Choroid plexus epithelial cell (primary cell): ENCODE results near the gene EVI2B.

Experiments used
- DNase-seq: peaks from one replicate; pipeline ENCODE4 v3.0.0-alpha.2; 2010; ENCODE audit warnings: low read depth
- H3K4me3 ChIP-seq: 2 replicates; pipeline ENCODE4 v1.5.1; 2011; ENCODE audit warnings: low read depth, mild to moderate bottlenecking, control low read depth, low read length, moderate library complexity
- CTCF ChIP-seq: conservative IDR thresholded peaks from 2 replicates; pipeline ENCODE4 v1.5.1; 2011; ENCODE audit warnings: low read depth, mild to moderate bottlenecking, control low read depth, inconsistent platforms, low read length, moderate library complexity

EVI2B gene

DNA sequence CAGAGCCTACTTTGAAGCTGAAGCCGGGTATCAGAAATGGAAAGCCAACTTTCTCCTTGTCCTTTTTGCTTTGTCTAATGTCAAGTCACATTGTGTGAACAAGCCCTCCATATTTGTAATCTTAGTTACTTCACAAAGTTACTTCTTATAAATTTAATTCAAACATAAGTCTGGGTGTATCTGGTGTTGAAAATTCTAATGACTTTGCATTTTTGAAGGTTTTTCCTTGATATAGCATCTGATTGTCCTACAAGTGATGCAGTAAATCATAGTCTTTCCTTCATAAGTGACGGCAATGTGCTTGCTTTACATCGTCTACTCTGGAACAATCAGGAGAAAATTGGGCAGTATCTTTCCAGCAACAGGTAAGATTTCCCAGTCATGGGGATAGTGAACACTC is 53.7 kb downstream of the EVI2B start:
- TF ChIP-seq CTCF, result no peak
- DNase-seq, result no peak
- no peak overlapping the region for H3K4me3 ChIP-seq

GRCh38 chr17:31256936-31257335 is 56.9 kb downstream of the EVI2B start:
- H3K4me3 ChIP-seq, result no peak overlapping the region
- no peak for TF ChIP-seq CTCF
- DNase-seq, result no peak

- no peak overlapping the region for H3K4me3 ChIP-seq
- no peak for DNase-seq
- TF ChIP-seq CTCF, result no peak
Observed at GRCh38 chr17:31254654-31255053, 59.2 kb downstream of the EVI2B start.
